Cardiac muscle cell (in vitro differentiated cells and primary cell): ENCODE data around the gene SLC5A4. TPM values are rescaled to one million over a fixed set of nuclear protein-coding genes. Genes with fewer than 3 reads are reported as not detected.
"Not testable (repeated sequence)": the region's sequence is repeated elsewhere in the genome, so short reads cannot be mapped to it uniquely, and the experiment has no call there.

Source experiments
- DNase-seq, 2 donors: peaks; one replicate each; pipeline versions ENCODE4 v3.0.0 to v3.0.0-alpha.2; 2010 to 2017; ENCODE audit warnings: low read depth in 1 of 2, low spot score in 1 of 2
- H3K27ac ChIP-seq: fragments of 200-600 bp; sonication (generic); 2 replicates; pipeline ENCODE4 v1.5.1; 2016
- H3K27me3 ChIP-seq: fragments of 200-600 bp; sonication (generic); 2 replicates; pipeline ENCODE4 v1.6.0; 2016; ENCODE audit warnings: control low read depth
- H3K36me3 ChIP-seq: fragments of 200-600 bp; sonication (generic); 2 replicates; pipeline ENCODE4 v1.5.1; 2016; ENCODE audit warnings: control low read depth
- H3K4me1 ChIP-seq: fragments of 200-600 bp; sonication (generic); 2 replicates; pipeline ENCODE4 v1.8.1; 2017; ENCODE audit warnings: low read depth, mild to moderate bottlenecking, mixed run types
- H3K4me3 ChIP-seq: fragments of 200-600 bp; sonication (generic); 2 replicates; pipeline ENCODE4 v1.5.1; 2016; ENCODE audit warnings: mild to moderate bottlenecking
- H3K9me3 ChIP-seq: fragments of 200-600 bp; sonication (generic); 2 replicates; pipeline ENCODE4 v1.5.1; 2017; ENCODE audit warnings: low read depth, mild to moderate bottlenecking, control low read depth
- CTCF ChIP-seq: IDR thresholded peaks from 2 replicates; pipeline ENCODE4 v1.5.1; 2012; ENCODE audit warnings: low read depth, mild to moderate bottlenecking, low read length
- polyA plus RNA-seq: library from polyadenylated mRNA; unstranded; fragments of >200 nt; fragmentation: Nextera tagmentation; extraction: Ambion mirVana; gene quantifications from 2 replicates; pipeline ENCODE4 v1.2.1, GENCODE V29; 2016
- total RNA-seq: library from RNA; depleted of rRNA; stranded (reverse); fragments of >200 nt; gene quantifications from 2 replicates; pipeline ENCODE4 v1.2.3, GENCODE V29; 2016

The SLC5A4 gene
- total RNA-seq (not detected in 2 replicates), polyA plus RNA-seq (not detected in 2 replicates)

- Histone ChIP-seq H3K27me3 (peaks cover 3% of the 10 kb centered on the region), H3K36me3 (no peaks in the 10 kb centered on the region), H3K9me3 (no peaks in the 10 kb centered on the region), H3K4me3 (no peak within 1 kb of the TSS), H3K27ac (no peak within 1 kb of the TSS), H3K4me1 (no peaks in the 10 kb centered on the region)
- no peak for DNase-seq
- TF ChIP-seq CTCF, result no peak
Measured at GRCh38 chr22:32255217-32255616, at the start of gene SLC5A4. Gene SLC5A4 (minus strand): TSS chr22:32255347. CDS start chr22:32255329, 18 bp downstream.

- H3K36me3 ChIP-seq, H3K27me3 ChIP-seq, H3K4me1 ChIP-seq, DNase-seq, H3K27ac ChIP-seq, H3K4me3 ChIP-seq, H3K9me3 ChIP-seq: not testable (repeated sequence)
Measured at GRCh38 chr22:32293921-32294320, 38.8 kb upstream of the SLC5A4 start.

- no peaks in the 10 kb centered on the region for H3K27me3 ChIP-seq
- H3K36me3 ChIP-seq, result no peaks in the 10 kb centered on the region
- no peak for DNase-seq
- H3K27ac ChIP-seq, result no peak overlapping the region
- no peaks in the 10 kb centered on the region for H3K4me1 ChIP-seq
- no peak for TF ChIP-seq CTCF
- H3K4me3 ChIP-seq, result no peak overlapping the region
- H3K9me3 ChIP-seq, result no peaks in the 10 kb centered on the region
Measured at GRCh38 chr22:32286290-32286840, 31.2 kb upstream of the SLC5A4 start.

- Histone ChIP-seq H3K4me1 (no peaks in the 10 kb centered on the region), H3K4me3 (no peak overlapping the region), H3K9me3 (no peaks in the 10 kb centered on the region), H3K27ac (no peak overlapping the region), H3K36me3 (no peaks in the 10 kb centered on the region), H3K27me3 (no peaks in the 10 kb centered on the region)
- TF ChIP-seq CTCF, result no peak
- DNase-seq, result peak in 1 of 2 donors; percentile 27
Measured at GRCh38 chr22:32281072-32281471, 25.9 kb upstream of the SLC5A4 start.

- H3K4me1 ChIP-seq, H3K9me3 ChIP-seq, DNase-seq, H3K27ac ChIP-seq, H3K27me3 ChIP-seq, H3K36me3 ChIP-seq, H3K4me3 ChIP-seq: not testable (repeated sequence)
Measured at GRCh38 chr22:32275353-32275752, 20.2 kb upstream of the SLC5A4 start.

GRCh38 chr22:32271389-32271788 is 16.2 kb upstream of the SLC5A4 start:
- no peaks in the 10 kb centered on the region for H3K4me1 ChIP-seq
- no peaks in the 10 kb centered on the region for H3K9me3 ChIP-seq
- H3K4me3 ChIP-seq, result no peak overlapping the region
- no peaks in the 10 kb centered on the region for H3K36me3 ChIP-seq
- no peaks in the 10 kb centered on the region for H3K27me3 ChIP-seq
- no peak overlapping the region for H3K27ac ChIP-seq
- TF ChIP-seq CTCF, result no peak
- DNase-seq, result no peak
